CD4-positive, alpha-beta T cell treated with Interleukin-15 for 1 hour (primary cell): Measurements from ENCODE around the gene GPR108.
"Not testable (repeated sequence)": the region's sequence is repeated elsewhere in the genome, so short reads cannot be mapped to it uniquely, and the experiment has no call there.

Experiments used
- DNase-seq: peaks from one replicate; pipeline ENCODE4 v3.0.0-alpha.2; 2020

Gene GPR108

GRCh38 chr19:6760606-6761005, 23.2 kb upstream of the GPR108 start:
- DNase-seq, result no peak

- no peak for DNase-seq
Measured at GRCh38 chr19:6754653-6755463, 17.5 kb upstream of the GPR108 start.

- DNase-seq, result no peak
Measured at GRCh38 chr19:6754136-6754535, 16.8 kb upstream of the GPR108 start.

GRCh38 chr19:6753178-6754031, 16.0 kb upstream of the GPR108 start:
- peak; percentile 87 for DNase-seq

GRCh38 chr19:6752256-6753177, 15.1 kb upstream of the GPR108 start:
- no peak for DNase-seq

- no peak for DNase-seq
Measured at GRCh38 chr19:6751189-6751588, 13.8 kb upstream of the GPR108 start.

- no peak for DNase-seq
Measured at GRCh38 chr19:6750062-6750461, 12.7 kb upstream of the GPR108 start.

GRCh38 chr19:6748543-6748942, 11.2 kb upstream of the GPR108 start:
- not testable (repeated sequence) for DNase-seq

- DNase-seq, result no peak
Measured at GRCh38 chr19:6745965-6746364, 8.6 kb upstream of the GPR108 start.

GRCh38 chr19:6744381-6745301, 7.3 kb upstream of the GPR108 start:
- no peak for DNase-seq

GRCh38 chr19:6743714-6744380, 6.5 kb upstream of the GPR108 start:
- no peak for DNase-seq

GRCh38 chr19:6743066-6743465, 5.7 kb upstream of the GPR108 start:
- DNase-seq, result no peak

GRCh38 chr19:6740589-6741343, 3.4 kb upstream of the GPR108 start:
- no peak for DNase-seq

GRCh38 chr19:6739883-6740588, 2.7 kb upstream of the GPR108 start:
- no peak for DNase-seq

- DNase-seq, result peak; percentile 87
Measured at GRCh38 chr19:6739390-6739882, 2.1 kb upstream of the GPR108 start, which contains the start of gene TRIP10. Gene TRIP10 (plus strand): TSS chr19:6739680. CDS start chr19:6739762, 82 bp downstream.

GRCh38 chr19:6738787-6739389, 1.5 kb upstream of the GPR108 start:
- no peak for DNase-seq

GRCh38 chr19:6737873-6738786, 750 bp upstream of the GPR108 start:
- peak; percentile 84 for DNase-seq

- no peak for DNase-seq
Measured at GRCh38 chr19:6736917-6737283, 480 bp downstream of the GPR108 start.
